Kidney (tissue), 14 donors: Measurements from ENCODE around the gene USP24. TPM values are rescaled to one million over a fixed set of nuclear protein-coding genes. Genes with fewer than 3 reads are reported as not detected.

ENCODE experiments used
- DNase-seq, 5 donors: peaks; one replicate each; pipeline ENCODE4 v3.0.0-alpha.2; 2013 to 2020
- FAIRE-seq: peaks from 2 replicates; lab custom pipeline; 2012; peaks lifted over from hg19 to GRCh38; lab: Jason Lieb, UNC
- H3K27ac ChIP-seq, 2 donors: one replicate each; pipeline ENCODE4 v1.7.0; 2013; ENCODE audit warnings: low read depth in 2 of 2, low read length in 2 of 2, inconsistent platforms in 1 of 2
- H3K27me3 ChIP-seq: one replicate; pipeline ENCODE4 v1.7.1; 2013; ENCODE audit warnings: low read length, inconsistent platforms; ENCODE audit not compliant: control insufficient read depth, insufficient read depth
- H3K36me3 ChIP-seq, 3 donors: one replicate each; pipeline versions ENCODE4 v1.7.0 to v1.7.1; 2013; ENCODE audit warnings: low read length in 3 of 3, control low read depth in 1 of 3, inconsistent platforms in 1 of 3; ENCODE audit not compliant: insufficient read depth in 3 of 3, control insufficient read depth in 2 of 3
- H3K4me1 ChIP-seq, 3 donors: one replicate each; pipeline versions ENCODE4 v1.7.0 to v1.7.1; 2013; ENCODE audit warnings: low read length in 3 of 3, inconsistent platforms in 1 of 3, low read depth in 1 of 3; ENCODE audit not compliant: control insufficient read depth in 2 of 3, insufficient read depth in 2 of 3
- H3K4me3 ChIP-seq, 3 donors: one replicate each; pipeline versions ENCODE4 v1.7.0 to v1.8.1; 2013; ENCODE audit warnings: low read length in 3 of 3, control low read depth in 1 of 3, inconsistent platforms in 1 of 3
- H3K9ac ChIP-seq, 3 donors: one replicate each; pipeline versions ENCODE4 v1.7.0 to v1.7.1; 2013; ENCODE audit warnings: low read length in 3 of 3, control low read depth in 1 of 3, inconsistent platforms in 1 of 3
- H3K9me3 ChIP-seq, 3 donors: one replicate each; pipeline versions ENCODE4 v1.7.0 to v1.7.1; 2013; ENCODE audit warnings: low read length in 3 of 3, control low read depth in 1 of 3, inconsistent platforms in 1 of 3; ENCODE audit not compliant: control insufficient read depth in 2 of 3, insufficient read depth in 1 of 3
- CTCF ChIP-seq: IDR thresholded peaks from 3 replicates; pipeline ENCODE4 v1.5.1; 2012; ENCODE audit warnings: mild to moderate bottlenecking, moderate library complexity, borderline replicate concordance; ENCODE audit not compliant: insufficient read depth; ENCODE audit errors: extremely low read depth
- intact Hi-C: fragments of 100-400 bp; cut with DNase I; formaldehyde crosslinking; loops from one replicate; pipeline ENCODE4 v1.11.1; 2022
- polyA plus RNA-seq: library from polyadenylated mRNA; stranded (reverse); fragments of 350-450 nt; fragmentation: Illumina TruSeq; extraction: RNeasy Lipid Tissue Mini Kit (QIAGEN cat#74804); gene quantifications from one replicate; pipeline ENCODE4 v1.2.3, GENCODE V29; 2014; ENCODE audit warnings: low read depth, low replicate concordance; ENCODE audit not compliant: insufficient read depth
- total RNA-seq: library from RNA; stranded (reverse); fragmentation: NEBNext Ultra II Directional; extraction: Animal tissue kit (Norgen Biotek cat#: 25700); gene quantifications from one replicate; pipeline ENCODE4 v1.2.1, GENCODE V29; 2021
- donor health status: control.
- donor health status: control.
- donor health status: control.
- donor health status: control.
- donor health status: control.
- donor health status: DM: yes; HTN: yes; CAD: no.
- donor health status: Normal renal cell carcinoma (clear cell type).

Gene USP24
- total and polyA plus RNA-seq, 2 donors from 2014 or later, result 10.1 to 49.2 TPM

- peaks cover 0 to 3% (median 2%) of the 10 kb centered on the region in 3 donors for H3K4me1 ChIP-seq
- H3K4me3 ChIP-seq, result no peak overlapping the region
- FAIRE-seq (no peak), DNase-seq (no peak)
- intact Hi-C loops, result no loop called here
- no peak overlapping the region for H3K9ac ChIP-seq
- H3K9me3 ChIP-seq, result no peaks in the 10 kb centered on the region
- H3K27ac ChIP-seq, result no peak overlapping the region
- H3K27me3 ChIP-seq, result no peaks in the 10 kb centered on the region
- TF ChIP-seq CTCF, result no peak
- H3K36me3 ChIP-seq, result peaks cover 26 to 69% (median 54%) of the 10 kb centered on the region in 3 donors
Measured at GRCh38 chr1:55127827-55128343, 87.3 kb downstream of the USP24 start.

- DNase-seq, result no peak
- H3K4me3 ChIP-seq, result no peak overlapping the region
- peaks cover 0 to 3% (median 2%) of the 10 kb centered on the region in 3 donors for H3K4me1 ChIP-seq
- no peak for FAIRE-seq
- no peak overlapping the region for H3K9ac ChIP-seq
- peaks cover 29 to 74% (median 49%) of the 10 kb centered on the region in 3 donors for H3K36me3 ChIP-seq
- intact Hi-C loops, result no loop called here
- no peaks in the 10 kb centered on the region for H3K9me3 ChIP-seq
- no peaks in the 10 kb centered on the region for H3K27me3 ChIP-seq
- no peak overlapping the region for H3K27ac ChIP-seq
- TF ChIP-seq CTCF, result no peak
Measured at GRCh38 chr1:55124470-55124869, 90.7 kb downstream of the USP24 start.

GRCh38 chr1:55120538-55120937 is 94.6 kb downstream of the USP24 start:
- no peak overlapping the region for H3K27ac ChIP-seq
- no peak for FAIRE-seq
- DNase-seq, result no peak
- H3K9ac ChIP-seq, result no peak overlapping the region
- peaks cover 23 to 67% (median 45%) of the 10 kb centered on the region in 3 donors for H3K36me3 ChIP-seq
- intact Hi-C loops, result no loop called here
- no peak overlapping the region for H3K4me3 ChIP-seq
- no peak for TF ChIP-seq CTCF
- H3K27me3 ChIP-seq, result no peaks in the 10 kb centered on the region
- no peaks in the 10 kb centered on the region for H3K9me3 ChIP-seq
- no peaks in the 10 kb centered on the region for H3K4me1 ChIP-seq
